DND-41 (cell line): ENCODE measurements around the gene HINT3.

Source experiments
- CTCF ChIP-seq: IDR thresholded peaks from 2 replicates; pipeline ENCODE4 v1.5.1; 2012; ENCODE audit warnings: borderline replicate concordance, low read length, moderate library complexity, mild to moderate bottlenecking; ENCODE audit not compliant: poor library complexity, severe bottlenecking; ENCODE audit errors: extremely low read depth
- EZH2 ChIP-seq: IDR thresholded peaks from 3 replicates; pipeline ENCODE4 v1.6.1; 2012; ENCODE audit warnings: borderline replicate concordance, low read depth, mild to moderate bottlenecking, moderate library complexity, low read length, inconsistent platforms; ENCODE audit not compliant: severe bottlenecking

GRCh38 chr6:125987026-125987617, 30.6 kb downstream of the HINT3 start:
- no peak for TF ChIP-seq CTCF
- TF ChIP-seq EZH2 = no peak
